ENCODE data around the gene NCLN.

Gene NCLN

GRCh38 chr19:3207461-3208242, 21.9 kb downstream of the NCLN start:
- no peak for TF ChIP-seq CTCF (IDR thresholded peaks at IDR 0.05; ENCODE audit: unreplicated experiment in 3 of 3)
- H3K9me3 Mint-ChIP-seq = no peaks in the 10 kb centered on the region
- no peaks in the 10 kb centered on the region for H3K36me3 Mint-ChIP-seq (ENCODE audit: low read depth)
- no peak overlapping the region for H3K4me3 Mint-ChIP-seq
- H3K27me3 Mint-ChIP-seq (ENCODE audit: low read depth) = no peaks in the 10 kb centered on the region
- no peaks in the 10 kb centered on the region for H3K4me1 Mint-ChIP-seq
- H3K27ac Mint-ChIP-seq = no peak overlapping the region

GRCh38 chr19:3208317-3209207, 22.8 kb downstream of the NCLN start:
- H3K36me3 Mint-ChIP-seq (ENCODE audit: low read depth) = no peaks in the 10 kb centered on the region
- no peaks in the 10 kb centered on the region for H3K4me1 Mint-ChIP-seq
- no peak for TF ChIP-seq CTCF (IDR thresholded peaks at IDR 0.05; ENCODE audit: unreplicated experiment in 3 of 3)
- H3K27me3 Mint-ChIP-seq (ENCODE audit: low read depth) = no peaks in the 10 kb centered on the region
- H3K4me3 Mint-ChIP-seq = no peak overlapping the region
- no peak overlapping the region for H3K27ac Mint-ChIP-seq
- H3K9me3 Mint-ChIP-seq = no peaks in the 10 kb centered on the region

GRCh38 chr19:3210347-3211017, 24.8 kb downstream of the NCLN start:
- H3K27me3 Mint-ChIP-seq (ENCODE audit: low read depth) = no peaks in the 10 kb centered on the region
- no peak overlapping the region for H3K27ac Mint-ChIP-seq
- TF ChIP-seq CTCF (IDR thresholded peaks at IDR 0.05; ENCODE audit: unreplicated experiment in 3 of 3) = peak; percentile 40 to 50 (median 43)
- no peaks in the 10 kb centered on the region for H3K9me3 Mint-ChIP-seq
- no peaks in the 10 kb centered on the region for H3K36me3 Mint-ChIP-seq (ENCODE audit: low read depth)
- H3K4me3 Mint-ChIP-seq = no peak overlapping the region
- H3K4me1 Mint-ChIP-seq = no peaks in the 10 kb centered on the region

- Mint-ChIP-seq H3K9me3 (no peaks in the 10 kb centered on the region), H3K4me1 (no peaks in the 10 kb centered on the region), H3K27ac (no peak overlapping the region), H3K4me3 (no peak overlapping the region), H3K27me3 (ENCODE audit: low read depth) (no peaks in the 10 kb centered on the region), H3K36me3 (ENCODE audit: low read depth) (no peaks in the 10 kb centered on the region)
- TF ChIP-seq CTCF (IDR thresholded peaks at IDR 0.05; ENCODE audit: unreplicated experiment in 3 of 3) = no peak
Observed at GRCh38 chr19:3211191-3211590, 25.5 kb downstream of the NCLN start.

GRCh38 chr19:3213159-3213558, 27.4 kb downstream of the NCLN start:
- Mint-ChIP-seq H3K36me3 (ENCODE audit: low read depth) (no peaks in the 10 kb centered on the region), H3K4me1 (no peaks in the 10 kb centered on the region), H3K27ac (no peak overlapping the region), H3K27me3 (ENCODE audit: low read depth) (no peaks in the 10 kb centered on the region), H3K9me3 (no peaks in the 10 kb centered on the region), H3K4me3 (no peak overlapping the region)
- no peak for TF ChIP-seq CTCF (IDR thresholded peaks at IDR 0.05; ENCODE audit: unreplicated experiment in 3 of 3)
